Measurements from ENCODE around the gene IRAK1. TPM values are rescaled to one million over a fixed set of nuclear protein-coding genes. Genes with fewer than 3 reads are reported as not detected.

IRAK1 gene
- total RNA-seq, 4 donors from 2014 or later: 64.1 to 155 (median 107) TPM

DNA sequence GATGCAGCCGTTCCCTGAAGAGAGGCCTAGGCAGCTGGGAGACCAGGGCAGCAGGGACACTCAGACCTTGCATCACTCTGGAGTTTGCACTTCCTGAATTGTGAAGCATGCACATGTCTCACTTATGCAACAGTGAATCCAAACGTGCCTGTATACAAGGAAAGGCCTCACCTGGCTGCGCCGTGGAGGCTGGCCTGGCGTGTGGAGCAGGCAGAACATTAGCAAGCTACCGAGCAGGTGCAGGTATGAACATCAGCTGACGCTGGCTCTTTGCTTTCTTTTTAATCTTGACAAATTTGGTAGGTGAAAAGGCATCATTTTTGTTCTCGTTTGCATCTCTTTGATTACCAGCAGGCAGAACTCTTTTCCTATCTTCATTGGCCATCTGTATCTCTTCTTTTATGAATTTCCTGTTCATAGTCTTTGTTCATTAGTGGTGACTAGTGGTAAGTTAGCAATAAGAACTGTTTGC, 37.1 kb upstream of the IRAK1 start:
- Histone ChIP-seq H3K27ac (peak overlapping the region; percentile 9 to 38 (median 25)), H3K27me3 (no peaks in the 10 kb centered on the region), H3K4me1 (peaks cover 2 to 42% (median 15%) of the 10 kb centered on the region in 4 donors), H3K9me3 (no peaks in the 10 kb centered on the region), H3K36me3 (no peaks in the 10 kb centered on the region), H3K4me3 (no peak overlapping the region)
- in situ Hi-C loops (cut with MboI; ENCODE audit: low pct_ligation_motif_present in 1 of 4, low pct_unique_long_range_greater_than_20kb in 1 of 4, low sequenced_read_pairs in 3 of 4): no loop called here
- intact Hi-C loops (cut with DNase I; ENCODE audit: low total_unique reads): no loop called here
- 0 to 54% methylated on average over 1 to 8 of the region's 8 CpGs for WGBS, 2 donors (ENCODE audit: low coverage in 1 of 2)
- TF ChIP-seq POLR2A (IDR thresholded peaks at IDR 0.05) (no peak), POLR2AphosphoS5 (IDR thresholded peaks at IDR 0.05) (peak in 1 of 3 donors; percentile 32), EP300 (IDR thresholded peaks at IDR 0.05; ENCODE audit: low read depth) (no peak), CTCF (IDR thresholded peaks at IDR 0.05) (no peak)
- peak; percentile 31 for DNase-seq

- WGBS, 2 donors (ENCODE audit: low coverage in 1 of 2): 37 to 50% methylated on average over 2 to 8 of the region's 8 CpGs
- no peaks in the 10 kb centered on the region for H3K36me3 ChIP-seq
- peak overlapping the region in 1 of 4 donors; percentile 28 for H3K27ac ChIP-seq
- DNase-seq: peak; percentile 81
- in situ Hi-C loops (cut with MboI; ENCODE audit: low pct_ligation_motif_present in 1 of 4, low pct_unique_long_range_greater_than_20kb in 1 of 4, low sequenced_read_pairs in 3 of 4): no loop called here
- no peaks in the 10 kb centered on the region for H3K9me3 ChIP-seq
- intact Hi-C loops (cut with DNase I; ENCODE audit: low total_unique reads): loop anchor here (5.0 kb wide), 1 partner anchor 39 kb away; no protein-coding TSS in a partner anchor
- no peak overlapping the region for H3K4me3 ChIP-seq
- TF ChIP-seq CTCF (IDR thresholded peaks at IDR 0.05) (peak; percentile 49 to 65 (median 56)), POLR2AphosphoS5 (IDR thresholded peaks at IDR 0.05) (no peak)
- peaks cover 0 to 38% (median 6%) of the 10 kb centered on the region in 4 donors for H3K4me1 ChIP-seq
- no peaks in the 10 kb centered on the region for H3K27me3 ChIP-seq
Observed at GRCh38 chrX:154051201-154051810, 31.6 kb upstream of the IRAK1 start.

DNA sequence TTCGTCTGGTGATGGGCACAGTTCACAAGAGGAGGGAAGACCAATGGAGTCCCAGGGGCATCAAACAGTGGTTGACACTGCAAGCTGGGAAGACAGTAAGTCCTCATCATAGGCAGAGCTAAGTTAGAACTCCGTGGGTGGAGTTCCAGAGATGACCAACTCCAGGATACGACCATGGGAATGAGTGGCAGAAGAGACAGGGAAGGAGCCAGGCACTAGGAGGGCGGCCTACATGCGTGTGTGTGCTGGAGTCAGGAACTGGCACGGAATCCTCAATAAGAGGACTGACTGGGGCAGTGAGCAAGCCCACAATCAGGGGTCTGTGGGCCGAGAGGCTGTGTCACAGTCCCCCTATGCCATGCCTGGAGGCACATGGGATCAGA, 30.4 kb upstream of the IRAK1 start:
- no peak for DNase-seq
- TF ChIP-seq POLR2AphosphoS5 (IDR thresholded peaks at IDR 0.05): no peak
- no peaks in the 10 kb centered on the region for H3K9me3 ChIP-seq
- no peak overlapping the region for H3K4me3 ChIP-seq
- H3K27ac ChIP-seq: peak overlapping the region; percentile 12 to 60 (median 26)
- H3K4me1 ChIP-seq: peaks cover 0 to 42% (median 6%) of the 10 kb centered on the region in 4 donors
- in situ Hi-C loops (cut with MboI; ENCODE audit: low pct_ligation_motif_present in 1 of 4, low pct_unique_long_range_greater_than_20kb in 1 of 4, low sequenced_read_pairs in 3 of 4) (no loop called here), intact Hi-C loops (cut with DNase I; ENCODE audit: low total_unique reads) (loop anchor here (5.0 kb wide), 1 partner anchor 38 kb away; no protein-coding TSS in a partner anchor)
- H3K27me3 ChIP-seq: no peaks in the 10 kb centered on the region
- WGBS, 2 donors (ENCODE audit: low coverage in 1 of 2): 57 to 65% methylated on average over 1 to 7 of the region's 7 CpGs
- no peaks in the 10 kb centered on the region for H3K36me3 ChIP-seq

- peak overlapping the region in 3 of 4 donors; percentile 17 to 60 (median 24) for H3K27ac ChIP-seq
Observed at GRCh38 chrX:154049209-154050112, 29.8 kb upstream of the IRAK1 start.

More at GRCh38 chrX:154049209-154050112, 29.8 kb upstream of the IRAK1 start:
- H3K4me3 ChIP-seq: no peak overlapping the region
- in situ Hi-C loops (cut with MboI; ENCODE audit: low pct_ligation_motif_present in 1 of 4, low pct_unique_long_range_greater_than_20kb in 1 of 4, low sequenced_read_pairs in 3 of 4) (no loop called here), intact Hi-C loops (cut with DNase I; ENCODE audit: low total_unique reads) (loop anchor here (5.0 kb wide), 1 partner anchor 37 kb away; no protein-coding TSS in a partner anchor)
- 67 to 74% methylated on average over 4 to 13 of the region's 13 CpGs for WGBS, 2 donors (ENCODE audit: low coverage in 1 of 2)
- H3K4me1 ChIP-seq: peaks cover 0 to 43% (median 6%) of the 10 kb centered on the region in 4 donors
- no peaks in the 10 kb centered on the region for H3K36me3 ChIP-seq
- no peaks in the 10 kb centered on the region for H3K27me3 ChIP-seq
- no peak for DNase-seq
- TF ChIP-seq CTCF (IDR thresholded peaks at IDR 0.05) (no peak), POLR2AphosphoS5 (IDR thresholded peaks at IDR 0.05) (no peak), POLR2A (IDR thresholded peaks at IDR 0.05) (no peak), EP300 (IDR thresholded peaks at IDR 0.05; ENCODE audit: low read depth) (no peak)
- H3K9me3 ChIP-seq: no peaks in the 10 kb centered on the region
